H1 (cell line): Measurements from ENCODE around the gene FGD4. TPM values are rescaled to one million over a fixed set of nuclear protein-coding genes. Genes with fewer than 3 reads are reported as not detected.

Source experiments
- CTCF ChIA-PET: fragments of 300-600 bp; sonication (Branson Sonifier 250); formaldehyde crosslinking; loops from one replicate; lab custom pipeline; 2021; ENCODE audit not compliant: partially characterized antibody; lab: Charles Lee
- POLR2A ChIA-PET: fragments of 300-600 bp; sonication (Branson Sonifier 250); formaldehyde crosslinking; loops from one replicate; lab custom pipeline; 2021; ENCODE audit warnings: inconsistent platforms; ENCODE audit not compliant: partially characterized antibody; lab: Charles Lee
- DNase-seq, 2 experiments: peaks; one replicate each; pipeline versions ENCODE4 v3.0.0 to v3.0.0-alpha.2; 2010 to 2022; ENCODE audit warnings: low spot score in 2 of 2, low read depth in 1 of 2, mixed read lengths in 1 of 2
- FAIRE-seq: peaks from 2 replicates; lab custom pipeline; 2011; peaks lifted over from hg19 to GRCh38; lab: Jason Lieb, UNC
- H2AFZ ChIP-seq: 2 replicates; pipeline ENCODE4 v1.8.1; 2012; ENCODE audit warnings: low read length, inconsistent platforms
- H2AK5ac ChIP-seq: 2 replicates; pipeline ENCODE4 v1.6.1; 2013; ENCODE audit warnings: low read depth, low read length
- H2BK120ac ChIP-seq: replicated peaks from 2 replicates; pipeline ENCODE3; 2013; ENCODE audit warnings: low read depth, low read length, inconsistent platforms
- H2BK12ac ChIP-seq: 2 replicates; pipeline ENCODE4 v1.6.1; 2013; ENCODE audit warnings: low read depth, low read length
- H2BK15ac ChIP-seq: 2 replicates; pipeline ENCODE4 v1.6.1; 2013; ENCODE audit warnings: low read length
- H2BK20ac ChIP-seq: 2 replicates; pipeline ENCODE4 v1.6.1; 2013; ENCODE audit warnings: low read length
- H2BK5ac ChIP-seq: 2 replicates; pipeline ENCODE4 v1.6.1; 2013; ENCODE audit warnings: low read depth, low read length
- H3K14ac ChIP-seq: 2 replicates; pipeline ENCODE4 v1.6.1; 2013; ENCODE audit warnings: inconsistent platforms; ENCODE audit not compliant: insufficient read length
- H3K18ac ChIP-seq: 2 replicates; pipeline ENCODE4 v1.6.1; 2013; ENCODE audit warnings: low read length; ENCODE audit errors: extremely low read depth
- H3K23ac ChIP-seq: 2 replicates; pipeline ENCODE4 v1.6.1; 2013; ENCODE audit warnings: inconsistent platforms; ENCODE audit not compliant: insufficient read length
- H3K23me2 ChIP-seq: 2 replicates; pipeline ENCODE4 v1.6.1; 2013; ENCODE audit warnings: low read depth, low read length
- H3K27ac ChIP-seq: 2 replicates; pipeline ENCODE4 v1.6.1; 2011; ENCODE audit warnings: low read depth, low read length, inconsistent platforms
- H3K27me3 ChIP-seq, 4 experiments: replicated peaks in 1 of 4; 1 replicate in 1 of 4; 2 replicates in 3 of 4; pipeline versions ENCODE4 v1.6.1 to v1.8.1; 2011 to 2013; ENCODE audit warnings: low read length in 3 of 4, mild to moderate bottlenecking in 3 of 4, inconsistent platforms in 2 of 4, mixed read lengths in 2 of 4, moderate library complexity in 1 of 4; ENCODE audit not compliant: control insufficient read depth in 3 of 4, insufficient read depth in 3 of 4; ENCODE audit errors: extremely low read depth in 1 of 4
- H3K36me3 ChIP-seq, 4 experiments: 2 replicates each; pipeline versions ENCODE4 v1.6.1 to v1.8.1; 2011 to 2013; ENCODE audit warnings: mild to moderate bottlenecking in 4 of 4, low read length in 3 of 4, moderate library complexity in 2 of 4, control low read depth in 1 of 4, inconsistent platforms in 1 of 4; ENCODE audit not compliant: insufficient read depth in 4 of 4, control insufficient read depth in 2 of 4
- H3K4ac ChIP-seq: replicated peaks from 2 replicates; pipeline ENCODE3; 2013; ENCODE audit warnings: low read length, low read depth, mixed read lengths, inconsistent platforms; ENCODE audit not compliant: insufficient read length
- H3K4me1 ChIP-seq, 4 experiments: replicated peaks in 1 of 4; 1 replicate in 1 of 4; 2 replicates in 3 of 4; pipeline versions ENCODE4 v1.6.1 to v1.8.1; 2011 to 2013; ENCODE audit warnings: low read length in 3 of 4, inconsistent platforms in 2 of 4, mixed read lengths in 1 of 4; ENCODE audit not compliant: insufficient read depth in 4 of 4, control insufficient read depth in 3 of 4
- H3K4me2 ChIP-seq, 2 experiments: 2 replicates each; pipeline versions ENCODE4 v1.6.1 to v1.8.1; 2011 to 2013; ENCODE audit warnings: low read depth in 2 of 2, low read length in 2 of 2, control low read depth in 1 of 2, inconsistent platforms in 1 of 2, mild to moderate bottlenecking in 1 of 2; ENCODE audit not compliant: insufficient read depth in 1 of 2
- H3K4me3 ChIP-seq, 4 experiments: fragments of 200-600, 300-600 bp in 1 of 4; sonication (generic), shearing (Covaris generic), sonication (Bioruptor Twin) in 1 of 4; 2 replicates each; pipeline versions ENCODE4 v1.5.1 to v1.8.1; 2011 to 2016; ENCODE audit warnings: low read length in 4 of 4, low read depth in 3 of 4, control low read depth in 2 of 4, inconsistent platforms in 2 of 4, mild to moderate bottlenecking in 2 of 4, mixed read lengths in 1 of 4, moderate library complexity in 1 of 4; ENCODE audit not compliant: insufficient read depth in 2 of 4; ENCODE audit errors: extremely low read depth in 1 of 4
- H3K56ac ChIP-seq: replicated peaks from 2 replicates; pipeline ENCODE3; 2013; ENCODE audit warnings: low read depth, mild to moderate bottlenecking, mixed read lengths, low read length, inconsistent platforms; ENCODE audit not compliant: insufficient read length
- H3K79me1 ChIP-seq: 2 replicates; pipeline ENCODE4 v1.6.1; 2013; ENCODE audit warnings: low read depth, low read length, control low read depth
- H3K79me2 ChIP-seq, 2 experiments: 2 replicates each; pipeline versions ENCODE4 v1.6.1 to v1.8.1; 2012 to 2013; ENCODE audit warnings: low read length in 2 of 2, mild to moderate bottlenecking in 2 of 2, inconsistent platforms in 1 of 2; ENCODE audit not compliant: insufficient read depth in 2 of 2, control insufficient read depth in 1 of 2
- H3K9ac ChIP-seq, 4 experiments: replicated peaks in 1 of 4; 1 replicate in 1 of 4; 2 replicates in 3 of 4; pipeline versions ENCODE4 v1.6.1 to v1.8.1; 2011 to 2013; ENCODE audit warnings: low read depth in 3 of 4, low read length in 3 of 4, control low read depth in 2 of 4, mild to moderate bottlenecking in 2 of 4, moderate library complexity in 2 of 4, inconsistent platforms in 1 of 4; ENCODE audit errors: extremely low read depth in 1 of 4
- H3K9me3 ChIP-seq, 2 experiments: 2 replicates each; pipeline versions ENCODE4 v1.6.1 to v1.8.1; 2012 to 2013; ENCODE audit warnings: mild to moderate bottlenecking in 2 of 2, moderate library complexity in 2 of 2, control low read depth in 1 of 2, inconsistent platforms in 1 of 2, low read depth in 1 of 2, low read length in 1 of 2, mixed read lengths in 1 of 2; ENCODE audit not compliant: insufficient read depth in 2 of 2
- H4K20me1 ChIP-seq, 2 experiments: replicated peaks in 1 of 2; 2 replicates each; pipeline versions ENCODE3 to v1.8.1; 2011 to 2013; ENCODE audit warnings: inconsistent platforms in 2 of 2, low read length in 2 of 2, mild to moderate bottlenecking in 1 of 2; ENCODE audit not compliant: insufficient read depth in 2 of 2, control insufficient read depth in 1 of 2
- H4K5ac ChIP-seq: 2 replicates; pipeline ENCODE4 v1.6.1; 2013; ENCODE audit warnings: low read length, low read depth, mixed read lengths, inconsistent platforms; ENCODE audit not compliant: insufficient read length
- H4K8ac ChIP-seq: 2 replicates; pipeline ENCODE4 v1.8.0; 2013; ENCODE audit warnings: mild to moderate bottlenecking, moderate library complexity, low read length, inconsistent platforms; ENCODE audit not compliant: insufficient read depth; ENCODE audit errors: extremely low read depth
- H4K91ac ChIP-seq: replicated peaks from 2 replicates; pipeline ENCODE3; 2013; ENCODE audit warnings: low read length, mixed read lengths, inconsistent platforms; ENCODE audit not compliant: insufficient read length
- CEBPB ChIP-seq: IDR thresholded peaks from 2 replicates; pipeline ENCODE4 v1.6.1; 2012; ENCODE audit warnings: low read depth, low read length
- RFX5 ChIP-seq: IDR thresholded peaks from 2 replicates; pipeline ENCODE4 v1.6.1; 2011; ENCODE audit warnings: low read depth, low read length, improper control_type of control experiment, borderline replicate concordance
- WGBS, 2 experiments: shearing (Covaris generic) in 1 of 2; methylation state at CpG; one replicate each; pipeline versions ENCODE4 v1.1.6 to v1.1.7; 2013 to 2015; ENCODE audit warnings: low lambda C conversion rate in 2 of 2, mixed read lengths in 2 of 2, inconsistent platforms in 1 of 2, low coverage in 1 of 2, missing lambda C conversion rate in 1 of 2; ENCODE audit not compliant: insufficient replicate concordance in 2 of 2, insufficient coverage in 1 of 2, insufficient read length in 1 of 2; ENCODE audit errors: extremely low coverage in 1 of 2, missing lambda C conversion rate in 1 of 2; 5-methylcytosine and 5-hydroxymethylcytosine counted together
- polyA plus RNA-seq, 7 experiments: library from polyadenylated mRNA; depleted of rRNA in 3 of 7; stranded (reverse) in 5 of 7; unstranded in 2 of 7; fragments of >200 nt in 5 of 7; fragments of 200-250 nt in 2 of 7; gene quantifications; 1 replicate in 5 of 7; 2 replicates in 1 of 7; 4 replicates in 1 of 7; pipeline versions ENCODE4 v1.2.1 to v1.2.3, GENCODE V29; 2011 to 2013; ENCODE audit warnings: missing spikeins in 2 of 7, mixed read lengths in 2 of 7
- total RNA-seq: library from RNA; stranded (reverse); fragmentation: NEBNext Ultra II Directional; extraction: Animal tissue kit (Norgen Biotek cat#: 25700); gene quantifications from 2 replicates; pipeline ENCODE4 v1.2.1, GENCODE V29; 2021

Gene FGD4
- total and polyA plus RNA-seq, 2 of the 8 experiments (the other 6 are each of a cell fraction or from before 2014, with no cell fraction given): 8.5 to 48.2 TPM

DNA sequence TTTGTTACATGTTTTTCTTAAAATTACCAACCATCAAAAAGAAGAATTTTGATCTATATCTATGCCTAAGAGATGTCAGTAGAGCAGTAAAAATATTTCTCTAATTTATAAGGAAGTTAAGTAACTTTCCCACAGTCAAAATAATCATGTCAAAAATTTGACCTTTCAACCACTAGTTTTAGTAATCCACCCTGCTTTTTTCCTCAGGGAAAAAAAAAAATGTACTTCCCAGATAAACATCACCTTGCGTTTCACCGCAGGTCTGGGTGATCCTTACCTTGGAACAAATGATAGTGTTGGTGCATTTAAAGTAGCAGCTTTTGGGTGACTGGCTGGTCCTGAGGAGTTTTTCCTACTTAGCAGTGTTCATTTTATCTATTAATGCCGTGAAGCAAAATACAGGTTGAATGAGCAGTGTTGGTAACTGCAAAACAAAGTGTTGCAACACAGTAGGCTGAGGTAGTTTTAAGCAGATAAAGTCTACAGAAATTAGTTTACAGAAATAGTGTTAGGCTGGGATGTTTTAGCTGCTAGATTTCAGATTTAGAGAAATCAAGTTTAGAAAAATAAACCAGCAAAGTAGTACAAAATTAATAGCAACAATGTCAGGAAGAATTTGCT, 142.5 kb downstream of the FGD4 start:
- no peak overlapping the region for H2BK120ac ChIP-seq
- H3K18ac ChIP-seq: no peak overlapping the region
- H4K20me1 ChIP-seq: peaks cover 3 to 7% of the 10 kb centered on the region in 2 experiments
- peaks cover 2% of the 10 kb centered on the region; the same call in 1 of the 2 replicates for H3K79me1 ChIP-seq
- peaks cover 3 to 91% of the 10 kb centered on the region in 2 experiments for H3K79me2 ChIP-seq
- no peak overlapping the region for H3K23ac ChIP-seq
- no peak overlapping the region for H2AK5ac ChIP-seq
- H3K9ac ChIP-seq: no peak overlapping the region
- no peak overlapping the region for H4K91ac ChIP-seq
- H3K4me3 ChIP-seq: no peak overlapping the region
- 94% methylated on average over 3 of the region's 3 CpGs; no CpG with 5 or more reads in 1 of the 2 experiments for WGBS, 2 experiments
- DNase-seq (no peak), FAIRE-seq (no peak)
- no peak overlapping the region for H2BK20ac ChIP-seq
- POLR2A ChIA-PET: interaction anchor here (0.8 to 2.0 kb wide), 3 partner anchors 15 to 33 kb away, joined by 3 to 4 read pairs (median 4); no protein-coding TSS in a partner anchor
- no peak overlapping the region for H2AFZ ChIP-seq
- H4K5ac ChIP-seq: no peak overlapping the region
- no peaks in the 10 kb centered on the region for H3K27me3 ChIP-seq
- H3K9me3 ChIP-seq: no peaks in the 10 kb centered on the region
- H3K23me2 ChIP-seq: no peaks in the 10 kb centered on the region
- H2BK12ac ChIP-seq: no peak overlapping the region
- no peak overlapping the region for H3K56ac ChIP-seq
- no peak overlapping the region for H2BK5ac ChIP-seq
- no peak overlapping the region for H2BK15ac ChIP-seq
- H3K4ac ChIP-seq: no peak overlapping the region
- H3K4me1 ChIP-seq: peaks cover 0 to 8% (median 2%) of the 10 kb centered on the region in 4 experiments; a peak in 5 of 7 replicates
- H3K4me2 ChIP-seq: no peak overlapping the region
- no peak overlapping the region for H4K8ac ChIP-seq
- CTCF ChIA-PET: no interaction called here
- H3K27ac ChIP-seq: no peak overlapping the region
- no peak overlapping the region for H3K14ac ChIP-seq
- no peaks in the 10 kb centered on the region for H3K36me3 ChIP-seq
- TF ChIP-seq RFX5: no peak
- TF ChIP-seq CEBPB: 0 out of 2 replicates have a peak, but pooled peaks have one; percentile 14
